Erythroblast (primary cell): ENCODE measurements around the gene PIK3R2.

Source experiments
- GATA1 ChIP-seq: IDR thresholded peaks from 2 replicates; pipeline ENCODE4 v1.6.1; 2011; ENCODE audit warnings: low read depth, mild to moderate bottlenecking, control low read depth, low read length, moderate library complexity
- POLR2A ChIP-seq: IDR thresholded peaks from 2 replicates; pipeline ENCODE4 v1.6.1; 2011; ENCODE audit warnings: mild to moderate bottlenecking, low read length

DNA sequence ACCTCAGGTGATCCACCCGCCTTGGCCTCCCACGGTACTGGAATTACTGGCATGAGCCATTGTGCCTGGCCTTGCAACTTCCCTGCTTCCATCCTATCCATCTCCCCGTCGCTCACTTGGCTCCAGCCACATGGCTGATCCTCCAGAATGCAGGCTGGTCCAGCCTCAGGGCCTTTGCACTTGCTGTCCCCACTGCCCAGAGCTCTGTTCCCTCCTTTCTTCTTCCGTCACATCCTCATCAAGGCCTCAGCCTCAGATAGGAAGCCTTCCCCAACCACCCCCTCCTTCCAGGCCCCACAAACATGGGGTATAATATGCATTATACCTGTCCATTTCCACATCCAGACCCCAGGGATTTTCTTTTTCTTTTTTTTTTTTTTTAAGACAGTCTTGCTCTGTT lies 39.1 kb upstream of the PIK3R2 start:
- TF ChIP-seq POLR2A (no peak), GATA1 (no peak)
